ENCODE measurements around the gene TMEM253. TPM values are rescaled to one million over a fixed set of nuclear protein-coding genes. Genes with fewer than 3 reads are reported as not detected.

Gene TMEM253
- total RNA-seq, 2 donors from 2014 or later, result 1.3 TPM; not detected in 1

DNA sequence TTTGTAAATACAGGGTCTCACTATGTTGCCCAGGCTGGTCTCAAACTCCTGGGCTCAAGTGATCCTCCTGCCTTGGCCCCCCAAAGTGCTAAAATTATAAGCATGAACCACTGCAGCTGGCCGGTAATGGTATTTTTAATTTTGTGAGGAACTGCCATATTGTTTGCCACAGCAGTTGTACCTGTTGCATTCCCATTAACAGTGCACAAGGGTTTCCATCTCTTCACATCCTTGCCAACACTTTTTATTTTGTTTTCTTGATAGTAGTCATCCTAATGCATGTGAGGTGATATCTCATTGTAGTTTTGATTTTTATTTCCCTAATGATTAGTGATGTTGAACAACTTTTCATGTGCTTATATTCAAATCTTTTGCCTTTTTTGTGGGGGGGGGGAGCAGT lies 41.5 kb downstream of the TMEM253 start:
- TF ChIP-seq CTCF (IDR thresholded peaks at IDR 0.05), result no peak
- TF ChIP-seq POLR2A (IDR thresholded peaks at IDR 0.05), result no peak
- 93 to 100% methylated on average over 1 of the region's 1 CpG for WGBS, 2 donors
- ATAC-seq (no peak), DNase-seq (no peak)
- intact Hi-C loops (cut with DNase I), result no loop called here
- Histone ChIP-seq H3K9me3 (peaks cover 0 to 13% (median 0%) of the 10 kb centered on the region in 3 donors), H3K27ac (no peak overlapping the region), H3K4me1 (no peaks in the 10 kb centered on the region), H3K27me3 (no peaks in the 10 kb centered on the region), H3K36me3 (replicated peaks in 1 of 2; ENCODE audit: insufficient read depth in 1 of 2, low read depth in 2 of 2) (no peaks in the 10 kb centered on the region), H3K4me3 (no peak overlapping the region)

DNA sequence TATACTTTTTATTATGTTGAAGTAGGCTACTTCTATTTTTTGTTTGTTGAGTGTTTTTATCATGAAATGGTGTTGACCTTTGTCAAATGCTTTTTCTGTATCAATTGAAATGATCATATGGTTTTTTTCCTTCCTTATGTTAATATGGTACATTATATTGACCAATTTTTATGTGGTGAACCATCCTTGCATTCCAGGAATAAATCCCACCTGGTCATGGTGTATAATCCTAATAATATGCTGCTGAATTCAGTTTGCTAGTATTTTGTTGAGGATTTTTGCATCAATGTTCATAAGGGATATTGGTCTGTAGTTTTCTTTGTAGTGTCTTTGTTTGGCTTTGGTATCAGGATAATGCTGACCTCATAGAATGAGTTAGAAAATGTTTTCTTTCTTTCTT lies 44.6 kb downstream of the TMEM253 start:
- H3K27me3 ChIP-seq, result no peaks in the 10 kb centered on the region
- H3K27ac ChIP-seq, result no peak overlapping the region
- no peak for ATAC-seq
- no peak overlapping the region for H3K4me3 ChIP-seq
- DNase-seq, result no peak
- H3K4me1 ChIP-seq, result no peaks in the 10 kb centered on the region
- peaks cover 0 to 13% (median 0%) of the 10 kb centered on the region in 3 donors for H3K9me3 ChIP-seq
- H3K36me3 ChIP-seq (replicated peaks in 1 of 2; ENCODE audit: insufficient read depth in 1 of 2, low read depth in 2 of 2), result no peaks in the 10 kb centered on the region
- TF ChIP-seq POLR2A (IDR thresholded peaks at IDR 0.05) (no peak), CTCF (IDR thresholded peaks at IDR 0.05) (no peak)
- intact Hi-C loops (cut with DNase I), result no loop called here

DNA sequence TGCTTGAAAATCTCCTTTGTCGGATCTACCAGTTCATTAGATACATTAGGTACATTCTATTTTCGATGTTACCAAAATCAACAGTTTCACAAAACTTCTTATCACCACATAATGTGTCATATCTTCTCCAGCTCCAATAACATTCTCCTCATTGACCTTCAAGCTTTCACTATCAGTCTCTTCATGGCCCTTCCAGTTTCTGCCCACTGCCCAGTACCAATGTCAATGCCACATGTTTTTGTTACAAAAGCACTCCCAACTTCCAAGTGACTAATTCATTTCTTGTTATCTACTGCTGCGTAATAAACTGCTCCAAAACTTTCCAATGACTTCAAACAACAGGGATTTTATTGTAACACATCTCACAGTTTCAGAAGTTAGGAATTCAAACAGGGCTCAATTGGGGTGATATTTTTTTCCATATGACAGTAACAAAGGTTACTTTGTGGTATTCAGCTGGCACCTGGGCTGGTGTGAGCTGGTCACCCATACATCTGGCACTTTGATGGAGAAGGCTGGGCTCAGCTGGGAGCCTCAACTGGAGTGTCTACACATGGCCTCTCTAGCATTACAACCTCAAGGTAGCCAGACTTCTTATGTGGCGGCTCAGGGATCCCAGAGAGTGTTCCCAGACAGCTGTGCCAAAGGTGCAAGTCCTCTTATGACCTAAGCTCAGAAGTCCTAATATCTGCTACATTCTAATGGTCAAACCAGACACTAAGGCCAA lies 48.9 kb downstream of the TMEM253 start:
- no peaks in the 10 kb centered on the region for H3K4me1 ChIP-seq
- H3K4me3 ChIP-seq, result no peak overlapping the region
- intact Hi-C loops (cut with DNase I), result no loop called here
- no peaks in the 10 kb centered on the region for H3K36me3 ChIP-seq (replicated peaks in 1 of 2; ENCODE audit: insufficient read depth in 1 of 2, low read depth in 2 of 2)
- TF ChIP-seq POLR2A (IDR thresholded peaks at IDR 0.05) (no peak), CTCF (IDR thresholded peaks at IDR 0.05) (no peak)
- no peak for DNase-seq
- H3K27me3 ChIP-seq, result no peaks in the 10 kb centered on the region
- H3K27ac ChIP-seq, result no peak overlapping the region
- H3K9me3 ChIP-seq, result peaks cover 0 to 11% (median 0%) of the 10 kb centered on the region in 3 donors
- 83 to 88% methylated on average over 4 of the region's 4 CpGs for WGBS, 2 donors
- no peak for ATAC-seq

Small RNAs within 50 kb of the gene (small RNA-seq; reads per million reads assigned to genes)
- gene RNU6-252P, result not detected

Other genes with a start within 250 kb of the TMEM253 start
- not detected for gene RNASE3, start 209.7 kb upstream of the TMEM253 start, total RNA-seq
- gene RNASE2, start 145.6 kb upstream of the TMEM253 start, total RNA-seq, result not detected
- gene METTL17, start 111.1 kb upstream of the TMEM253 start, total RNA-seq, result 10 to 100 TPM; 39.2 to 73.7 TPM
- not detected for gene SLC39A2, start 101.8 kb upstream of the TMEM253 start, total RNA-seq
- gene NDRG2, start 76.0 kb upstream of the TMEM253 start, total RNA-seq, result 100 to 1,000 TPM; 133 to 178 TPM
- gene TPPP2, start 70.8 kb upstream of the TMEM253 start, total RNA-seq, result 1 to 10 TPM in 1 of 2 donors, not detected in 1; 1.3 TPM
- gene RNASE13, start 66.3 kb upstream of the TMEM253 start, total RNA-seq, result not detected
- 1 to 10 TPM in 1 of 2 donors, not detected in 1; 1.0 TPM for gene RNASE7, start 58.7 kb upstream of the TMEM253 start, total RNA-seq
- gene RNASE8, start 43.2 kb upstream of the TMEM253 start, total RNA-seq, result not detected
- 100 to 1,000 TPM in 1 of 2 donors, 10 to 100 TPM in 1; 58.4 to 142 TPM for gene ARHGEF40, start 30.8 kb upstream of the TMEM253 start, total RNA-seq
- 10 to 100 TPM; 28.3 to 39.2 TPM for gene ZNF219, start 2.4 kb upstream of the TMEM253 start, total RNA-seq
- gene OR5AU1, start 55.0 kb downstream of the TMEM253 start, total RNA-seq, result not detected
- 100 to 1,000 TPM; 245 to 251 TPM for gene HNRNPC, start 168.4 kb downstream of the TMEM253 start, total RNA-seq
- gene RPGRIP1, start 179.0 kb downstream of the TMEM253 start, total RNA-seq, result not detected